Activated CD8-positive, alpha-beta memory T cell treated with anti-CD3 and anti-CD28 coated beads for 1 hour (primary cell): ENCODE measurements around the gene RPL29.

ENCODE experiments used
- DNase-seq, 2 donors: peaks; one replicate each; pipeline ENCODE4 v3.0.0-alpha.2; 2020; ENCODE audit warnings: low read depth in 1 of 2; ENCODE audit errors: extremely low read depth in 1 of 2

The RPL29 gene

GRCh38 chr3:51948016-51948580, 47.6 kb downstream of the RPL29 start:
- no peak for DNase-seq

GRCh38 chr3:51947215-51947900, 48.3 kb downstream of the RPL29 start:
- no peak for DNase-seq

GRCh38 chr3:51946796-51947195, 48.9 kb downstream of the RPL29 start:
- no peak for DNase-seq

- DNase-seq: no peak
Measured at GRCh38 chr3:51945926-51946705, 49.6 kb downstream of the RPL29 start.

GRCh38 chr3:51945031-51945840, 50.5 kb downstream of the RPL29 start:
- DNase-seq: no peak

- DNase-seq: no peak
Measured at GRCh38 chr3:51944451-51945021, 51.2 kb downstream of the RPL29 start.
